GM19240 (cell line): ENCODE measurements around the gene BRCA1.
"Not testable (repeated sequence)": the region's sequence is repeated elsewhere in the genome, so short reads cannot be mapped to it uniquely, and the experiment has no call there.

Source experiments
- DNase-seq: peaks from one replicate; pipeline ENCODE4 v3.0.0; 2011; ENCODE audit warnings: low spot score; ENCODE audit not compliant: insufficient read length

The BRCA1 gene

GRCh38 chr17:43134774-43135453 is 9.8 kb upstream of the BRCA1 start:
- no peak for DNase-seq

- not testable (repeated sequence) for DNase-seq
Measured at GRCh38 chr17:43133439-43133838, 8.3 kb upstream of the BRCA1 start.

- no peak for DNase-seq
Measured at GRCh38 chr17:43132117-43132516, 7.0 kb upstream of the BRCA1 start.

DNA sequence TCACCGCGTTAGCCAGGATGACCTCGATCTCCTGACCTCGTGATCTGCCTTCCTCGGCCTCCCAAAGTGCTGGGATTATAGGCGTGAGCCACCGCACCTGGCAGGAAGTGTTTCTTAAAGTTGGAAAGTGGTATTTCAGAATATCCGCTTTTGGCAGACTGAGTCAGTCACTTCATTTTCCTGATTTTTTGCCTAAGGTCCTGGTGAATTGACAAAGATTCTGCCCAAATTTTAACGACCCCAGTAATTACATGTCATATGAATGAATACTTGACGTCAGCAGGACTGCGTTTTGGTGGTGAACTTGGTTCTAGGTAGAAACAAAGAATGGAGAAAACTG is 4.5 kb upstream of the BRCA1 start:
- no peak for DNase-seq

DNA sequence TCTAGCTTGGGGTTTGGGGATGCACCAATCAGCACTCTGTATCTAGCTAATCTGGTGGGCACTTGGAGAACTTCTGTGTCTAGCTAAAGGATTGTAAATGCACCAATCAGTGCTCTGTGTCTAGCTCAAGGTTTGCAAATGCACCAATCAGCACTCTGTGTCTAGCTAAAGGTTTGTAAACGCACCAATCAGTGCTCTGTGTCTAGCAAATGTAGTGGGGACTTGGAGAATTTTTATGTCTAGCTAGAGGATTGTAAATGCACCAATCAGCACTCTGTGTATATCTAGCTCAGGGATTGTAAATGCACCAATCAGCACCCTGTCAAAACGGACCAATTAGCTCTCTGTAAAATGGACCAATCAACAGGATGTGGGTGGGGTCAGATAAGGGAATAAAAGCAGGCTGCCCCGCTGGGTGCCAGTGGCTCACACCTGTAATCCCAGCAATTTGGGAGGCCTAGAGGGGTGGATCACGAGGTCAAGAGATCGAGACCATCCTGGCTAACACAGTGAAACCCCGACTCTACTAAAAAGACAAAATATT is 2.2 kb upstream of the BRCA1 start:
- DNase-seq, result not testable (repeated sequence)

DNA sequence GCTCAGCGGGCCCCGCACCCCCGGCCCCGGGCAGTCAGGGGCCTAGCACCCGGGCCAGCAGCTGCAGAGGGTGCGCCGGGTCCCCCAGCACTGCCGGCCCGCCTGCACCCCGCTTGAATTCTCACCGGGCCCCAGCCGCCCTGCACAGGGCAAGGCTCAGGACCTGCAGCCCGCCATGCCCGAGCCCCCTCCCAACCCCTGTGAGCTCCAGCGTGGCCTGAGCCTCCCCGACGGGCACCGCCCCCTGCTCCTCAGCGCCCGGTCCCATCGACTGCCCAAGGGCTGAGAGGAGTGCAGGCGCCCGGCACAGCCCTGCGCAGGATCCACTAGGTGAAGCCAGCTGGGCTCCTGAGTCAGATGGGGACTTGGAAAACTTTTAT is 1.7 kb upstream of the BRCA1 start:
- no peak for DNase-seq

DNA sequence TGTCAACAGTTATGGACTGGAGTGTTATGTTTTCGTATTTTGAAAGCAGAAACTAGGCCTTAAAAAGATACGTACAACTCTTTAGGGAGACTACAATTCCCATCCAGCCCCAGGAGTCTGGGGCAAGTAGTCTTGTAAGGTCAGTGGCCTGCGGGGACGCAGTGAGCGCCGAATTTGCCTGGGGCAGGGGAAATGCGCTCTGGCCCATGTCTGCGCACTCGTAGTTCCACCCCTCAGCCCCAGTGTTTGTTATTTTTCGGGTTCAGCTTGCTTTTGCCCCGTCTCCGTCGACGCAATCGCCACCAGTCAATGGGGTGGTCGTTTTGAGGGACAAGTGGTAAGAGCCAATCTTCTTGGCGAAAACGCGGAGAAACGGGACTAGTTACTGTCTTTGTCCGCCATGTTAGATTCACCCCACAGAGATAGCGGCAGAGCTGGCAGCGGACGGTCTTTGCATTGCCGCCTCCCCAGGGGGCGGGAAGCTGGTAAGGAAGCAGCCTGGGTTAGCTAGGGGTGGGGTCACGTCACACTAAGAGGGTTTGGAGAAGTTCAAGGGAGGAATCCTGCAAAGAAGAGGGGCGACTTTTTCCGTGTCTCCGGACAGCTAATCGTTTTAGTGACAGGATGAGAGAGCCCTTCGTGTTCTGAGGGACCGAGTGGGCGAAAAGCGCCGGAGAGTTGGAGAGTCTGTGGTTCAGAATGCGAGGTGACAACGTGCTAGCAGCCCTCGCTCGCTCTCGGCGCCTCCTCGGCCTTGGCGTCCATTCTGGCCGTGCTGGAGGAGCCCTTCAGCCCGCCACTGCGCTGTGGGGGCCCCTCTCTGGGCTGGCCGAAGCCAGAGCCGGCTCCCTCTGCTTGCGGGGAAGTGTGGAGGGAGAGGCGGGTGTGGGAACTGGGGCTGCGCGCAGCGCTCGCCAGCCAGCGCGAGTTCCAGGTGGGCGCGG is 1.1 kb upstream of the BRCA1 start:
- DNase-seq, result no peak

- DNase-seq, result no peak
Measured at GRCh38 chr17:43118679-43119615, 6.2 kb downstream of the BRCA1 start.

DNA sequence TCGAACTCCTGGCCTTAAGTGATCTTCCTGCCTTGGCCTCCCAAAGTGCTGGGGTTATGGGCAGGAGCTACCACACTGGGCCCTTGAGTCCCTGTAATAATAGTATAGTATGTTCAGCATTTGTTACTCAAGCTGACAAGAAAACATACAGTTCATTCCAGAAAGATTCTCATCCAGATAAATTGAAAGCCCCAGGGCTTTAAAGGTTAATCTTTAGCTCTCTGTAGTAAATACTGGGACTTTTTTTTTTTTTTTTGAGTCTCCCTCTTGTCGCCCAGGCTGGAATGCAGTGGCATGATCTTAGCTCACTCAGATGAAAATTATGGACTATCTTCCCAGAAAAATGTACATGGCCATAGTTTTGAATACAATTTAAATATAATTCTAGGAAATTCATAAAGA is 11.0 kb downstream of the BRCA1 start:
- no peak for DNase-seq

DNA sequence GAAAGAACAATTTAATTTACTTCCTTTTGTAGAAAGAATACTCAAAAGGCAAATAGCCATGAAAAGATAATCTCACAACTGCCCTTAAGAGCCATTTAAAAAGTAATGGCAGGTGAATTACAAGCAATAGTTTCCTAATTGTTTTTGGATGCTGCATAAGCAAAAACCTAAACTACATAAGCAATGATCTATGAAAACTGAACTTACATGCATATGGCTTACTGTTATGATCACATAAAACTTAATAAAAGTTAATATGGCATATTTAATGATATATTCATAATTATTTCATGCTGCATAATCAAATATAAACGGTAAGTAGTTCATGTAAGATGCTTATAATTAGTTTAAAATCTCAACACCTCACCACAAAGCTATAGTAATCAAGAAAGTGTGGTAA is 18.6 kb downstream of the BRCA1 start:
- DNase-seq, result no peak

- no peak for DNase-seq
Measured at GRCh38 chr17:43105146-43105545, 20.0 kb downstream of the BRCA1 start.

GRCh38 chr17:43104665-43105064 is 20.5 kb downstream of the BRCA1 start:
- DNase-seq, result no peak

GRCh38 chr17:43095364-43095763 is 29.8 kb downstream of the BRCA1 start:
- not testable (repeated sequence) for DNase-seq

DNA sequence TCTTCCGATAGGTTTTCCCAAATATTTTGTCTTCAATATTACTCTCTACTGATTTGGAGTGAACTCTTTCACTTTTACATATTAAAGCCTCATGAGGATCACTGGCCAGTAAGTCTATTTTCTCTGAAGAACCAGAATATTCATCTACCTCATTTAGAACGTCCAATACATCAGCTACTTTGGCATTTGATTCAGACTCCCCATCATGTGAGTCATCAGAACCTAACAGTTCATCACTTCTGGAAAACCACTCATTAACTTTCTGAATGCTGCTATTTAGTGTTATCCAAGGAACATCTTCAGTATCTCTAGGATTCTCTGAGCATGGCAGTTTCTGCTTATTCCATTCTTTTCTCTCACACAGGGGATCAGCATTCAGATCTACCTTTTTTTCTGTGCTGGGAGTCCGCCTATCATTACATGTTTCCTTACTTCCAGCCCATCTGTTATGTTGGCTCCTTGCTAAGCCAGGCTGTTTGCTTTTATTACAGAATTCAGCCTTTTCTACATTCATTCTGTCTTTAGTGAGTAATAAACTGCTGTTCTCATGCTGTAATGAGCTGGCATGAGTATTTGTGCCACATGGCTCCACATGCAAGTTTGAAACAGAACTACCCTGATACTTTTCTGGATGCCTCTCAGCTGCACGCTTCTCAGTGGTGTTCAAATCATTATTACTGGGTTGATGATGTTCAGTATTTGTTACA is 30.9 kb downstream of the BRCA1 start:
- DNase-seq, result no peak

DNA sequence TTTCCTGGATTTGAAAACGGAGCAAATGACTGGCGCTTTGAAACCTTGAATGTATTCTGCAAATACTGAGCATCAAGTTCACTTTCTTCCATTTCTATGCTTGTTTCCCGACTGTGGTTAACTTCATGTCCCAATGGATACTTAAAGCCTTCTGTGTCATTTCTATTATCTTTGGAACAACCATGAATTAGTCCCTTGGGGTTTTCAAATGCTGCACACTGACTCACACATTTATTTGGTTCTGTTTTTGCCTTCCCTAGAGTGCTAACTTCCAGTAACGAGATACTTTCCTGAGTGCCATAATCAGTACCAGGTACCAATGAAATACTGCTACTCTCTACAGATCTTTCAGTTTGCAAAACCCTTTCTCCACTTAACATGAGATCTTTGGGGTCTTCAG is 32.3 kb downstream of the BRCA1 start:
- no peak for DNase-seq

DNA sequence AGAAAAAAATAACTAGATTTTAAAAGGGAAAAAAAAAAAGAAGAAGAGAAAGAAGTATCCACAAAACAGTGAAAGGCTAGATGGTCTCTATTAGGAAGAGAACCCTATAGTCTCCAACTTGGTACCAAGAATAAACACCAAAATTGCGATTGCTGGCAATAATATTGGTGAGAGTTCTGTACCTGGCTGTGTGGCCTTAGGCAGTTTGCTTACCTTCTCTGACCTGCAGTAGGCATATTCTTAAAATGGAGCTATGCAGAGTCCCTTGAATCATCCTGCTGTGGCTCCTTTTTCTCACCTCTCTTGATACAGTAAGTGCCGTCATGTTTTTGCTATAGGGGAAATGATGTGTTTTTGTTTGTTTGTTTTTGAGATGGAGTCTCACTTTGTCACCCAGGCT is 35.1 kb downstream of the BRCA1 start:
- no peak for DNase-seq

DNA sequence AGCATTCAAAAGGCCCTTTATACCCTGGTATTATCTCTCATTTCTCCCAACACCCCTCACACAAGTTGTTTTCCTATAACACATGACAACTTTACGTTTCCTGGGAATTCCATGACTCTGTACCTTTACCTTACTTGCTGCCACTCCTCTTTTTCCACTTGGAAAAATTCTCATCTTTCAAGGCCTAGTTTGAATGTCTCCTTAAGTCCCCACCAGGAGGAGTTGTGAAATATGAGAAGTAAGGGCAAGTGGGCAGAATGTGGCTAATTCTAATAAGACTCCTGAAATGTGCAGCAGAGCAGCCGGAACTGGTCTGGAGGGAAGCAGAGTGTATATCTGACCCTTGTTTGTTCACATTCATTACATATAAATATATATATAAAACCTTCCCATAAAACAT is 39.7 kb downstream of the BRCA1 start:
- no peak for DNase-seq

GRCh38 chr17:43079641-43080302 is 45.4 kb downstream of the BRCA1 start:
- DNase-seq, result no peak

DNA sequence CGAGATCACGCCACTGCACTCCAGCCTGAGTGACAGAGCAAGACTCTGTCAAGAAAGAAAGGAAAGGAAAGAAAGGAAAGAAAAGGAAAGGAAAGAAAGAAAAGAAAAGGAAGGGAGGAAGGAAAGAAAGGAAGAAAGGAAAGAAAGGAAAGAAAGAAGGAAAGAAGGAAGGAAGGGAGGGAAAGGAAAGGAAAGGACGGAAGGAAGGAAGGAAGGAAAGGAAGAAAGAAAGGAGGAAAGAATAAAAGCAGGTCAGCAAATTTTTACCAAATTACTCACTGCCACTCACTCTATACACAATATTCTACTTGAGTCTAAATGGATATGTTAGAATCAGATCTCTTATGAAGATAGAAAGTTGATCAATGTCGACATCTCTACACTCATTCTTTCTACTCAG is 50.3 kb downstream of the BRCA1 start:
- no peak for DNase-seq

GRCh38 chr17:43070872-43071271 is 54.3 kb downstream of the BRCA1 start:
- no peak for DNase-seq
